HG03571 (cell line): Measurements from ENCODE around the gene ZFPM1.
"Not testable (repeated sequence)": the region's sequence is repeated elsewhere in the genome, so short reads cannot be mapped to it uniquely, and the experiment has no call there.

Source experiments
- ATAC-seq: cut with Tn5 transposase; IDR thresholded peaks from one replicate; pipeline ENCODE4 v1.9.1; 2021; ENCODE audit not compliant: unreplicated experiment

Gene ZFPM1

DNA sequence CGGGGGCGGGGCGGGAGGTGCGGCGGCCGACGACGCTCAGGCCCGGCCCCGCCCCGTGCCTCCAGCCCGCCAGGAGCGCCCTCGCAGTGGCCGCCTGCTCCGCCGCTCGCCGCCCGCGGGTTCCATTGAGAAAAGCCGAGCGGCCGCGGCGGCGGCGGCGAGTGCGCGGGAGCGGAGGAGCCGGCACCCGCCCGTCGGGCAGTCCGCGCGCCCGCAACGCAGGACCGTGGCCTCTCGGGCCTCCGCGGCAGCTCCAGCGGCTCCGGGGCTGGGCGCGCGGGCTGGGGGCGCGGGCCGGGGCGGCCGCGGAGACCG is at the start of gene ZFPM1:
ZFPM1 (plus strand) TSS at position 64 of the 315 bp plus-strand sequence. CDS start 359 bp downstream, outside the sequence.
- no peak for ATAC-seq

DNA sequence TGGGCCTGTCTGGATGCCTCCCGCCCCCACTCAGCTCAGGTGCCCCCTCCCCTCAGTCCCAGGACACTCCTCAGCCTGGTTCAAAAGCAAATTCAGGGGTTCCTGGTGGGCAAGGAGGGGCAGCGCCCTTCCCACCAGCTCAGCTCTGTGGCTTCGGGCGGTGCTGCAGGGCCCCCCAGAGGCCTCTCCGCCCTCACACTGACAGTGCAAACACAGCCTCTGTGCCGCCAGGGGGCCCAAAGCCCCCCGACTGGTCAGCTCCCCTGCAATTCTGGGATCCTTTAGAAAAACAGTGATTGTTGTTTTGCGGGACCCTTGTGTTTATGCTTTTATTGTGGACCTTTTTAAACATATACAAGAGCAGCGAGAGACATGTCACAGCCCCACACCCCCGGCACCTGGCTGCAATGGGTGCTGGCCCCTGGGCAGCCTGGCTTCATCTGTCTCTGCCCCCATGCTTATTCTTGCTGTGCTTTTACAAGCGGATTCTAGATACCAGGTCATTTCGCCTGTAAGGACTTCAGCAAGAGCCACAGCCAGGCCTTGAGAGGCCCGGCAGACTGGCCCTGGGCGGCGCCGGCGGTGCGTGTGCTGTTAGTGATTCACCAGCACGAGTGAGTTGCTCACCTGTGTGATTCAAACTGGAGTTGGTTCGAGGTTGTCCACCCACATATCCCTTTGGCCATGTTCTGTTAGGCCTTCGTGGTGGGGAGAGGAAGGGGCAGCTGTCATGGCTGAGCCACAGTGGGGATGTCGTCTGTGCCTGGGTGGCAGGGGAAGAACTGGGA is 49.1 kb upstream of the ZFPM1 start:
- no peak for ATAC-seq

DNA sequence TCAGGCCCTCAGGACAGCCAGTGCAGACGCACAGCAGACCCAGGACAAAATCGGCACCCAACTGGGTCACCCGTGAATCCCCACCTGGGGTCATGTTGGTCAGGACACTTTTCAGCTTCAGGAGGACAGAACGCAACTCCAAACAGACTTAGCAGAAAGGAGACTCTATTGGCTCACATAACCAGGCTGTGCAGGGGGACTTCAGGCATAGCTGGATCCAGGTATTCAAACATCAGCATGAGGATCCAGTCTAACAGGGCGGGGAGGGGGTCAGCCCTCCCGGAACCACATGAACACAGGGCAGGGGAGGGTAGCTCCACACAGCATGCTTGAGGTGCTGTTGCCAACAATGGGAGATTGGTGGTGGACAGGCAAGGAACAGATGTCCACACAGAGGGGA is 48.3 kb upstream of the ZFPM1 start:
- no peak for ATAC-seq

DNA sequence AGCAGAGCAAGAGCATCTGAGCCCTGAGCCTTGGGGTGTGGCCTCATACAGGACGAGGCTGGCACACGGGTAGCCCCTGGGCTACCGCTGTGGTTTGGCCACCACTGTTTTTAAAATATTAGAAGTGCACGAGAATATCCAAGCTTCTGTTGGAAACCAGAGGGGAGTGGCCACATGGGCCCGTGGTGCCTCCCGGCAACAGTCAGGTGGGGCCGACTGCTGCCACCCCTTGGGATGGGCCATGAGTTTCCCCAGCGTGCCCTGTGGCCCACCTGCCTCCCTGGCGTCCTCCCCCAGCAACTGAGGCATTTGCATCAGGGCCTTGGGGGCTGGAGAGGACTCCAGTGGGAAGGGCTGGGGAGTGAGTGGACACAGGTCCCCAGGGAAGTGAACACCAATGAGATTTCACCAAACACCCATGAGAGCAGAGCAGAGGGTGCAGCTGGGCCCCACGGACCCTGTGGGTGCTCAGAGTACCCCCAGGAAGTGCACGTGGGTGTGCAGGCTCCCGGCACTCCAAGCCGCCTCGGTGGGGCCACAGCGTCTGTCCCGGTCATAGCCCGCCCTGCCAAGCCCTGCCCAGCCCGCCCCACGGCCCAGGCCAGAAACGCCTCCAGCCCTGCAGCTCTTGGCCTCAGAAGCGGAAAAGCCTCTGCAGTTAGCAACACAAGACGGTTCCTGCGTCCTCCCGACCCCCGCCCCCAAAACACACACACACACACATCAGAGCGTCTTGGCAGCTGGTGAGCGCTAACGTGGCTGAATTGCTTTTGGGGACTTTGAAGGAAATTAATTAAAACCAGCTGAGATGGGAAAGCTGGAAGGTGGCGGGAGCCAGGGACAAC is 47.6 kb upstream of the ZFPM1 start:
- no peak for ATAC-seq

DNA sequence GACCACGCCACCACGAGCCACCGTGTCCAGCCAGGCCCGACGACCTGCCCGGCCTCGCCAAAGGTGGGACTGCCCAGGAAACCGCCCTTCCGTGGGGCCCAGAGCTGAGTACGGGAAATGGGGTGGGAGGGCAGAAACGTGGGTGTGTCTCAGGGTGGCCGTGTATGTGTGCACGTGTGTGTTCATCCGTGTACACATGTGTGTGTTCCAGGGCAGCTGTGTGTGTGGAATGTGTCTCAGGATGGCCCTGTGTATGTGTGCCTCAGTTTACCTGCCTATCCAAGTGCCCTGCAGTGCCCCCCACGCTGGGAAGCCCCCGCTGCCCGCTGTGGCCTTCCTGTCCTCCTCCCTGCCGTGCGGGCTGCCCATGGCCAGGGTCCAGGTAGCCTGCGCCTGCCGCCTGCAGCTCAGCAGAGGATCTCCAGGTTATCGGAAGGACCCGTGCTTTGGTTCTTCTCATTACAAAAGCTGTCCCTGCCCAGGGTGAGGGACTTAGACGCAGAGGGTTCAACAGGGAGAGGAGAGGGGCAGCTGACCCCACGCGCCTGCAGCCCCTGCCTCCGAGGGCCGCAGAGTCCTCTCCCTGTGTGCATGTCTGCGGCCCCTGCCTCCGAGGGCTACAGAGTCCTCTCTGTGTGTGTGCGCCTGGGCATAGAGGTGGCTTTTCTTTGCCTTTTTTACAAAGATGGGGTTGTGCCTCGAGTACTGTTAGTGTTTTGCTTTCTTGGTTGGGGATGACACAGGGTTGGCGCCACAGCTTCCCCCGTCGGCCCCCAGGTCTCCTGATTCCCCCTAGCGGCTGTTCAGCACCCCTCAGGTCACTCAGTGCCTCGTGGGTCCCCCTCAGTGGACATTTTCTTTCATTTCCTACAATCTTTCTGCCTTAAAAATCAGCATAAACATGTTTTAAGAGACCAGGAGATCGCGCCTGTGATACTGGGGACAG is 46.7 kb upstream of the ZFPM1 start:
- no peak for ATAC-seq

- no peak for ATAC-seq
Measured at GRCh38 chr16:88407042-88407420, 46.0 kb upstream of the ZFPM1 start.

GRCh38 chr16:88407807-88408206 is 45.3 kb upstream of the ZFPM1 start:
- no peak for ATAC-seq

- ATAC-seq = no peak
Measured at GRCh38 chr16:88408561-88409142, 44.4 kb upstream of the ZFPM1 start.

DNA sequence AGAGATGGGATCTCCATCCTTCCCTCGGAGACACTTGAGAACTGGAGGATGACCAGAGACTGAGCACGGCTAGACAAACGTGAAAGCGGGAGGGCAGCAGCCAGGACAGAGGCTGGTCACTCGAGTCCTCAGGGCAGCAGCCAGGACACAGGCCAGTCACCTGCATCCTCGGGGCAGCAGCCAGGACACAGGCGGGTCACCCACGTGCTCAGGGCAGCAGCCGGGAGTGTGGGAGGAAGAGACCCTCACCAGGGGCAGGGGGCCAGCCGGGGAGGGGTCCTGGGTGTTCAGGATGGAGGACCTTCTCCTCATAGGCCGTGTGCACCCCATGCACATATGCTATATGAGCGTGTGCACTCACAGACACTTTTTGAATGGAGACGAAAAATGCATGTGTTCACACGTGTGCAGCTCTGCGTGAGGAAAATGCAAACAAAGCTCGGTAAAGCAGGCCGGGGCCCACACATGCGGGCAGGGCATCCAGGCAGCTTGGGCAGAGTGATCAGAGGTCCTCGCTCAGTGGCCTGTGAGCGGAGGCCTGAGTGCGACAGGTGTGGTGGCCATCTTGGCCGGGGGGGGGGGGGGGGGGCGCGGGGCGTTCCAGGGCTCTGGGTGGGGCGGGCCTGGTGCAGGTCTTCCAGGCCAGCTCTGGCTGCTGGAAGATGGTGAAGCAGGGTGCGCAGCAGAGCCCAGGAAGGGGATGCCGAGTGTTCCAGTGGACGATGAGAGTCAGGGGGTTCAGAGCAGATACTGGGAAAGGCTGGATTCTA is 43.6 kb upstream of the ZFPM1 start:
- no peak for ATAC-seq

DNA sequence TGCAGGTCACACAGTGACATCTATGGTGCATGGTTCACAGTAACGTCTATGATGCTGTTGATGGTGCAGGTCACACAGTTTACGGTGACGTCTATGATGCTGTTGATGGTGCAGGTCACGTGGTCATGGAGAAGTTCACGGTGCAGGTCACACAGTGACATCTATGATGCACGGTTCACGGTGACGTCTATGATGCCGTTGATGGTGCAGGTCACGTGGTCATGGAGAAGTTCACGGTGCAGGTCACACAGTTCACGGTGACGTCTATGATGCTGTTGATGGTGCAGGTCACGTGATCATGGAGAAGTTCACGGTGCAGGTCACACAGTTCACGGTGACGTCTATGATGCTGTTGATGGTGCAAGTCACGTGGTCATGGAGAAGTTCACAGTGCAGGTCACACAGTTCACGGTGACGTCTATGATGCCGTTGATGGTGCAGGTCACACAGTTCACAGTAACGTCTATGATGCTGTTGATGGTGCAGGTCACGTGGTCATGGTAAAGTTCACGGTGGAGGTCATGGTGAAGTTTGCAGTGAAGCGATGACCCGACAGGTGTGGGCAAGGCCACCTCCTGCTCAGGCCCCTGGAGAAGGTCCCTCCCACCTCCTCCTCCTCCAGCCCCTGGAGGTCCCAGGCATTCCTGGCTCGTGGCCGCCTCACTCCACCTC is 42.6 kb upstream of the ZFPM1 start:
- not testable (repeated sequence) for ATAC-seq

DNA sequence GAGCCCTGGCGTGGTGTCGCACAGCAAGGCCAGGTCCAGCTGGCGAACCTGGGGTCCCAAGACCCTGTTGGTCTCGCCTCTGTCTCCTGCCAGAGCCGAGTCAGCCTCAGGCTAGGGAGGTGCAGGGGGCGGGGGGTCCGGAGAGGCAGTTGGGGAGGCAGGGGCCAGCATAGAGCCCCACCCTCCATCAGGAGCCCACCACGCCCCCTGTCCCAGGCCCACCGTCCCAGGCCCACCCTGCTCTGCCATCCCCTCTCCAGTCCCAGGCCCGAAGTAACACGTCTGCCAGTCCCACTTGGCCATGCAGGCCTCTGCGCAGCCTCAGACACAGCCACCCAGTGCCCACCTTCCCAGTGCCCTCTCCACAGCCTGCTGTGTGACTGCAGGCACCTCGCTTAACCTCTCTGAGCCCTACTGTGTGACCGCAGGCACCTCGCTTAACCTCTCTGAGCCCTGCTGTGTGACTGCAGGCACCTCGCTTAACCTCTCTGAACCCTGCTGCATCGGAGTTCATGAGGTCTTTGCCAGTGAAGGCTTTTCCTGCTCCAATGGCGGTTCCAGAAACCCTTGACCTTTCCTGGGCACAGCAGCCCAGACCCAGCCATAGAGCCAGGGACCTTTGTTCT is 41.0 kb upstream of the ZFPM1 start:
- ATAC-seq = no peak

DNA sequence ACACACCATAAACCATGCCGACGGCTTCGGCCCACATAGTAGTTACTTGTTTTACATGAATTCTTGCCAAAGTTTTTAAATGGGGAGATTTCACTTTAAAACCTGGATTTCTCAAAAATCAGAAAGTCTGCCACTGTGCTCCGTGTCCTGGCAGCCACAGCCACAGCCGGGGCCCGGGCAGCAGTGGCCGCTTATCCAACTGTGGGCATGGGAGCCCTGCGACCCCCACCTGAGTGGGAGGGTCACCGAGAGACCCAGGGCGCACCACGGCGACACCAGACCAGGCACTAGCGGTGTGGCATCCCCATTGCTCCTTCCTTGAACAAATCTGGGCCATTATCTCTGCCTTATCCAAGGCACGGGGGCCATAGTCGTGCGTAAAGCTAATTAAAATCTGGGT is 40.3 kb upstream of the ZFPM1 start:
- ATAC-seq = no peak

DNA sequence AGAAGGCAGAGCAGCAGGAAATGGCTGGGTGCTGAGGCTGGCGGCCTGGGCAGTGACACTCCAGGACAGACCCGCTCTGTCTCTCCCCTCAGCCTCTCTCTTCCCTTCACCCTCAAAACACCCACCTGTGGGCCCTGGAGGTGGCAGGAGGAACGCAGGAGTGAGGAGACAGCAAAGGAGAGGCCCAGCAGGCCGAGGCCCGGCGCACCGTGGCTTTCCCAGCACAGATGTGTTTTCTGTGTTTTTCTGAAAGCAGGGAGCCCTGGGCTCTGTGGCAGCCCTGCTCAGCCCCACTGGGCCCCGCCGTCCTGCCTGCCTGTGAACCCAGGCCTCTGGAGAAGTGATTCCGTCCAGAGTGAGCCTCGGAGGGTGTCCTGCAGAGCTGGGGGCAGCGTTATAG is 39.8 kb upstream of the ZFPM1 start:
- no peak for ATAC-seq

DNA sequence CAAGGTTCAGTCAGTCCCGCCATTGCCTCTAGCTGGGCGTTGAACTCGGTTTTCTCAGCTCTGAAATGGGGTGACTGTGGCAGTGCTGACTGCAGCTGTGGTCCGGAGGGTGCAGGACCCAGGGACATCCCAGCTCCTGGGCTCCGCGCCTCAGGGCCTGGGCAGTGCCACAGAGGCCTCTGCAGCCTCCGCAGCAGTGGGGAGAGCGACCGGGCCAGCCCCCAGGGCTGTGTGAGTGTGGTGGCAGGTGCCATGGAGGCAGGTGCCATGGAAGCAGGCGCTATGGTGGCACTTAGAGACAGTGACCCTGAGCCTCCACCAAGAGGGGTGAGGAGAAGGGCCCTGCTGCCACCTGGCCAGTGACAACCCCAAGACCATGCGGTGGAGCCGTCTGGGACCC is 39.4 kb upstream of the ZFPM1 start:
- no peak for ATAC-seq

DNA sequence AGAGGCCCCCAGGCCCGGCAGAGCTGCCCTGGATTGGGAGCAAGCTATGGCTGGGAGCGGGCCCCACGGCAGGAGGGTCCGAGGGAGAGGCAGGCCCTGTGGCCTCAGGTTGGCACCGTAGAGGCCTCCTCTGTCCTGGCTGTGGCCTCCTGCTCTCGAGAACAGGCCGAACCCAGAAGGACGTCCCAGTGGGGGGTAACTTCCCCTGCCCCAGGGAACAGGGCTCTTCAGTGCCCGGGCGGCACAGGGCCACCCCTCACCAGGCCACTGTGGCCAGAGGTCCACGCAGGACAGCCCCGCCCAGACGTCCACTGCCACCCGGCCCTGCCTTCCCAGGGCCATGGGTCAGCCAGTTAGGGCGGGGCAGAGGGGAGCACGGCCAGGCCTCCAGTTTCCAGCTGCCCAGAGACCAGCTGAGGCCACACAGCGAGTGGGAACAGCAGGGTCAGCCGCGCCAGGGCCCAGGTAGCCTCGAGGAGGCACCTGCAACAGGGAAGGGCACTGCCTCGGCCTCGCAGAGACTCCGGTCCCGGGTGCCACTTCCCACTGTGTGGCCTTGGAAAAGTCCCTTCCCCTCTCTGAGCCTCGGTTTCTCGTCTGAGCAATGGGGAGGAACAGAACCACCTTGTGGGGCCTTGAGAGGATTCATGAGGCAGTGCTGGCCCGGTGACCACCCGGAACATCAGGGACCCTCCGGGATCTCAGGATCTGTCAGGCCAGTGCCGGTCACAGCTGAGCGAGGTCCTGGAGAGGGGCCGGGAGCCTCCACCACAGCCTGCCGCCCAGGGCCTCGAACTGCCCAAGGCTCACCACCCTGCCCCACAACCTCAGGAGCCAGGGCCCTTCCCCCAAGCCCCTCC is 38.3 kb upstream of the ZFPM1 start:
- no peak for ATAC-seq

GRCh38 chr16:88415381-88415705 is 37.7 kb upstream of the ZFPM1 start:
- ATAC-seq = no peak

DNA sequence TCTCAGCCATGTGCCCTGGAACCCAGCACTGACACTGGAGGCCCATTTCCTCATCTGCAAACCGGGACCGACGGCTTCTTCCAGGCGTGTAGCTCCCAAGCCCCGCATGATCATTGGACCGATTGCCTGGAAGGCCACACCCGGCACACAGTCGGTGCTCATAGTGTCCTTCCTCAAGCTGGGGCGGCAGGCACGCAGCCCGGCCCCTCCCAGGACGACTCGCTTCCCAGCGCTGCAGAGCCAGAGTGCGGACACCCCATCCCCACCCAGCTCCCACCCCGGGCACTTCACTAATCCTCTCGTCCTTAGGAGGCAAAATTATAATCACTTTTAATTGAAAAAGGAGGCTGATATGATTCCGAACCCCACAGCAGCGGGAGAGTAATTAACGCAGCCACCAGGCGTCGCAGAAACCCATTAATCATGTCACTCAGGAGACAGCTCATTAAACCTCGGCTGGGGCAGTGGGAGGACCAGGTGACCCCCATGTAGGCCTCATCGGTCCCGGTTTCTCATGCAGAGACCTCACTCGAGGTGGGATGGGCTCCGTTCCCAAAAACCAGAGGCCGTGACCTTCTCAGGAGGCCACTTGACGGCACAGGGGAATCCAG is 37.3 kb upstream of the ZFPM1 start:
- no peak for ATAC-seq

- no peak for ATAC-seq
Measured at GRCh38 chr16:88416686-88417085, 36.4 kb upstream of the ZFPM1 start.
